HG03558 (cell line): ENCODE data around the gene MAD1L1.

Experiments
- ATAC-seq: cut with Tn5 transposase; IDR thresholded peaks from one replicate; pipeline ENCODE4 v1.9.1; 2021; ENCODE audit warnings: moderate number of reproducible peaks; ENCODE audit not compliant: unreplicated experiment; ENCODE audit errors: extremely low read depth

The MAD1L1 gene

DNA sequence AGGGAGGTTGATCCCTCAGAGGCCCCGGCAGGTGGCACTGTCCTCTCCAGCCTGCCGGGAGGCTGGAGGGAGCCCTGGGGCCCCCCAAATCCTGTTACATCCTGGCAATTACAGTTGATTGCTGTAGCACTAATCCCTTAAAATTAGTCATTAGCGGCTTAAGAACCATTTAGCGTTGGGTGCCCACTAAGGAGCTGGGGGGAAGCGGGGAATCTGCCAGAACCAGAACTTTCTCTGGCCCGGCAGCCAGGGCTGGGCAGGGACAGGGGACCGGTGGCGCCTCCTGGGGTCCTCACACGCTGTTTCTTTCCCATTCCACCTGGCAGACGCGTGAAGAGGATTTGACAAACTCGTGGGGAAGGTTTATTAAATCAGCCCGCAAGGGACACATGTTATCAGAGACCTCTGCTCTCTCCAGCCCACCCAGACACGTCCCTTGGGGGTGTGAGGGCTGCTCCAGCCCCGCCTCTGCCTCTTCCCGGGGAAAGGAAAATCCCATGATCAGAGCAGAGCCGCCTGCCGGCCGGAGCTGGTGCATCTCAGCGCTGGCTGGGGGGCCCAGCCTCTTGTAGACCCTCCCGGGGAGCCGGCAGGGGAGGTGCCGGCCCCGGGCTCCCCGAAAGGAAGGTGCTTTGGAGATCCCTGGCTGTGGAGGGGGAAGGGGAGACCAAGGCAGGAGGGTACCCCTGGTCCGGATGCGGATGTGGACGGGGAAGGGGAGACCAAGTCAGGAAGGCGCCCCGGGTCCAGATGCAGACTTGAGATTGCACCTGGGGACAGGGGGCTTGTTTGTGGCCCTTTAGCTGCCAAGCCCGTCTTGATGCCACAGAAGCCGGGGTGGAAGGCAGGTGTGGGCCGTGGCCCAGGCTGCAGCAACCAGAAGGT, 420.0 kb downstream of the MAD1L1 start:
- no peak for ATAC-seq

DNA sequence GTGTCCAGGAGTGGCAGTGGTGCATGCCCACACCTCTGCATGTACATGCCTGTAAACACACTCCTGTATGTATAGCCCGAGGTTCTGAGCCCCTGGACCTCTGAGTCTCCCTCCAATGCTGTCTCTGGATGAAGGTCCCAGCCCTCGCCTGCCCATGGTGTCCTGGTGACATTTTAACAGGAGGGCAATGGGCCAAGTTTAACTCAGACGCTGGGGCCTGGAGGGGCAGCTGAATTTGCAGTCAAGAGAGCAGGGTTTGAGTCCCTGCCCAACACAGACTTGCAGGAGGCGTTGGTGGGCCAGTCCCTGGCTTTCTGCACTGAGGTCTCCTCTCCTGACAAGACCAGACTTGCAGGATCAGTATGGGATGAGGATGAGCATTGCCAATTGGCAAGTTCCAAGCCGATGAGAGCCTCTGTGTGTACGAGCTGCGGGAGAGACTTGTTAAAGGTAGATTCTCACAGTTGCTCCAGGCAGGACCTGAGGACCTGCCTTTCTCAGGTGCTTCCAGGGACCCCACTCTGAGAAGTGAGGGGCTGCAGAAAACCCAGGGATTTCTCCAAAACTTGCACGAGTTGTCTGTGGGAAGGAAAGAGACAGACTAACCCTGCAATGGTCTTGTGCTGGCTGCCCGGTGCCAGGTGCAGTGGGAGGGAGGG, 420.8 kb downstream of the MAD1L1 start:
- no peak for ATAC-seq

- no peak for ATAC-seq
Measured at GRCh38 chr7:1810961-1811849, 421.5 kb downstream of the MAD1L1 start.

GRCh38 chr7:1810521-1810920, 422.2 kb downstream of the MAD1L1 start:
- no peak for ATAC-seq

GRCh38 chr7:1809601-1810258, 423.0 kb downstream of the MAD1L1 start:
- ATAC-seq = no peak

- ATAC-seq = no peak
Measured at GRCh38 chr7:1809070-1809469, 423.7 kb downstream of the MAD1L1 start.

- ATAC-seq = no peak
Measured at GRCh38 chr7:1807821-1808600, 424.7 kb downstream of the MAD1L1 start.

DNA sequence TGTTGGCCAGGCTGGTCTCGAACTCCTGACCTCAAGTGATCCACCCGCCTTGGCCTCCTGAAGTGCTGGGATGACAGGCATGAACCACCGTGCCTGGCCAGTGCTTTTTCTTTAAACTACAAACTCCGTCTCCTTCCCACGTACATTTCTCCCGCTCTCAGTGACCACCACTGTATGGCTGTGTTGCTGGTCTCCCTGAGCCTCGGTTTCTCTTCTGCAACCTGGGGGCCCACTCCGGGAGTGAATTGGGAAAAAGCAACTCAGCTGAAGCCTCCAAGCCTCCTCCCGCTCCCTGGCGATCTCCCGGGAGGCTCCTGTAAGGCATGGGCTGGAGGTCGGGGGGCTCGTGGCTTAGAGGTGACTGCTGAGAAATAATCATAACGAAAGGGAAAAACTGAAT, 426.4 kb downstream of the MAD1L1 start:
- no peak for ATAC-seq

DNA sequence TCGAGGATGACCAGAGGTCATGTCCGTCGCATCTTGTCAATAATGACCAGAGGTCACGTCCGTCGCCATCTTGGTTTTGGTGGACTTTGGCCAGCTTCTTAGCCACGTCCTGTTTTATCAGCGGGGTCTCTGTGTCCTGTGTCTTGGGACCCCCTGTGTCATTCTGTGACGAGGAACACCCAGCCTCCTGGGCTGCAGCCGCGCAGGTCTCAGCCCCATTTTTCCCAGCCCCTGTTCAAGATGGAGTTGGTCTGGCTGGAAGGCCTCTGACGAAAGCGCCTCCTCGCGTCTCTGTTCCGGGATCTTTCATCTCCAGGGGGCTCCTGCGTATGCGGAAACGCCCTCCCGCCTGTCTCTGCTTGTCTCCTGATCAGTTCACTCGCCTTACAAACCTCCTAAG, 428.4 kb downstream of the MAD1L1 start:
- no peak for ATAC-seq

DNA sequence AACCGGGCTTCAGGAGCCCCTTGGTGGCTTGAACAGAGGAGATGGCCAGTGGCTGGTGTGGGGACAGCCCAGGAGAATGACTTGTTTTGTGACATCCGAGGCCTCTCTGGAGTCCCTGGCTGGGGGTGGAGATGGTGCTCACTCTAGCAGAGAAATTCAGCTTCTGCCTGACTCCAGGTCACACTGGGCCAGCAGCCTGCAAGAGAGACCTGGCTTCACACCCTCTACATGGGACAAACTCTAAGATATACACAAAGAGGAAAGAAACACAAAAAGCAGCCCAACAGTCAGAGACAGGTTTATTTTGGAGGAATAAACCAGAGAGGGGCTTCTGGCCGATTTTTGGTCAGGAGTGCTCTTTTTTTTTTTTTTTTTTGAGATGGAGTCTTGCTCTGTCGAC, 429.8 kb downstream of the MAD1L1 start:
- ATAC-seq = no peak

GRCh38 chr7:1800902-1801301, 431.8 kb downstream of the MAD1L1 start:
- no peak for ATAC-seq

DNA sequence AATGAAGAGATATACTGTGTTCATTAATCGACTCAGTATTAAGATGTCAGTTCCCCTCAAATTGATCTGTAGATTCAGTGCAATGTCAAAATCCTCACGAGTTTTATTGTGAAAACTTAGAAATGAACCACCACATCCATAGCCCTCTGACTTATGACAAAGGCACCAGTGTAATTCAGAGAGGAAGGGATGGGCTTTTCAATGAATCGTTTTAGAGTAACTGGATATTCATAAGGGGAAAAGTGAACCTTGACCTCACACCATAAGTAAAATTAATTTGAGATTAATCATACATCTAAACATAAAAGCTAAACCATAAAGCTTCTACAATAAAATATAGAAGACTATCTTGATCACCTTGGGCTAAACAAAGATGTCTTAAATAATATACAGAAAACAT, 434.6 kb downstream of the MAD1L1 start:
- no peak for ATAC-seq

GRCh38 chr7:1794888-1795542, 437.7 kb downstream of the MAD1L1 start:
- ATAC-seq = no peak

DNA sequence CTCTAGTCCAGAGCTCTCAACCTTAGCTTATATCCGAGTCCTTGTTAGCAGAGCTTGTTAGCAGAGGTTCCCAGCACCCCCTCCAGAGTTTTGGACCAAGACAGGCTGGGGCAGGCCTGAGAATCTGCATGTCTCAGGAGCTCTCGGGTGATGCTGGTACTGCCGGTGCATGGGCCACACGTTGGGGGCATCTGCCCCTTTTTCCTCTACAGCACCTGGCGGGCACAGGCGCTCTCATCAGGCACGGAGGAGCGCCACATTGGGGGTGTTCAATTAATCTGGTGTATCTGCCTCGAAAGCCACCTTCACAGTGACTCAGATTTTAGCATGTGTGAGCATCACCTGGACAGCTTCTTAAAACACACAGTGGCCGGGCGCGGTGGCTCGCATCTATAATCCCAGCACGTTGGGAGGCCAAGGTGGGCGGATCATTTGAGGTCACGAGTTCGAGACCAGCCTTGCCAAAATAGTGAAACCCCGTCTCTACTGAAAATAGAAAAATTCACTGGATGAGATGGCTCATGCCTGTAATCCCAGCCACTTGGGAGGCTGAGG, 445.0 kb downstream of the MAD1L1 start:
- ATAC-seq = no peak

GRCh38 chr7:1787241-1787640, 445.5 kb downstream of the MAD1L1 start:
- ATAC-seq = no peak

- ATAC-seq = no peak
Measured at GRCh38 chr7:1785839-1786238, 446.9 kb downstream of the MAD1L1 start.

DNA sequence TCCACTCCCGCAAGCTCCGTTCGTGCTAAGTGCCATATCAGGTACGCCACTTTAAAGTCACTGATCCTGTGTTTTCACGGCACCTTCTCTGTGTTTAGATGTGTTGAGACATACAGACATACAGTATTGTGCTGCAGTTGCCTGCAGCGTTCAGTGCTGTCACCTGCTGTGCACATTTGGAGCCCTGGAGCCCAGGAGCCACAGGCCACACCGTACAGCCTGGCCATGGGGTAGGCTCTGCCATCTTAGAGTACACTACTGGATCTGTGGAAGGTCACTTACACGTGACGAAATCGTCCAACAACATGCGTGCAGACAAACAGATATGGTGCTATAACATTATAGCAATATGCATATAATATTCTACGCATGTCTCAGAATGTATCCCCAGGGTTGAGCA, 451.4 kb downstream of the MAD1L1 start:
- no peak for ATAC-seq

DNA sequence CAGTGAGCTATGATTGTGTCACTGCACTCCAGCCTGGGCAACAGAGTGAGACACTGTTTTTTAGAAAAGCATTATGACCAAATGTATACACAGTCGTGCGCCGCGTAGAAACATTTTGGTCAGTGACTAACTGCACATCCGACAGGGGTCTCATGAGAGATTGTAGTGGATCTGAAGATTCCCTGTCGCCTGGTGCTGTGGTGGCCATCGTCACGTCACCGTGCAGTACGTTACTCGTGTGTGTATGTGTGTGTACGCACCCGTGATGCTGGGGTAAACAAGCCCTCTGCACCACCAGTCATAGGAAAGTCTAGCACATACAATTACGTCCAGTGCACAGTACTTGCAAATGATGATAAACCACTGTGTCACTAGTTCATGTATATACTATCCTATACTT, 453.3 kb downstream of the MAD1L1 start:
- no peak for ATAC-seq

DNA sequence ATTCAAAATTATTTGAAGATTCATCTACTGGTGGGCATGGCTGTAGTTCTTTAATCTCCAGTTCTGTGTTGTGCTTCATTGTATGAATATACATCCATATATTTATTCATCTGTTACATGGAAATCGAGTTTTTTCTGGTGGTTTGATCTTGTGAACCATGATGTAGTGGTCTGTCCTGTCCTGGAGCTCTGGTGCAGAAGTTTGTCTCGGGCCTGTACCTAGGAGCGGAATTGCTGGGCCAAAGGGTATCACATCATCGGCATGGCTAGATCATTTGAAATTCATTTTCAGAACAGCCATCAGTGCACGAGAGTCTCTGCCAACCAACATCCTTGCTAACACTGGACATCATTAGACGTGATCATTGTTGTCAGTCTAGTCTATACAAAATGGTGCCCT, 455.6 kb downstream of the MAD1L1 start:
- no peak for ATAC-seq
